DOHH2 (cell line): Measurements from ENCODE around the gene MAST1.
"Not testable (repeated sequence)": the region's sequence is repeated elsewhere in the genome, so short reads cannot be mapped to it uniquely, and the experiment has no call there.

Experiments
- H3F3A ChIP-seq: fragments of 200-600 bp; sonication (generic), shearing (Covaris generic); 2 replicates; pipeline ENCODE4 v1.6.0; 2016; ENCODE audit warnings: antibody characterized with exemption, mild to moderate bottlenecking; ENCODE audit not compliant: control insufficient read depth, insufficient read depth
- H3K27ac ChIP-seq: fragments of 200-600 bp; sonication (generic); 2 replicates; pipeline ENCODE4 v1.5.1; 2014; ENCODE audit warnings: low read depth, mild to moderate bottlenecking, low read length, moderate library complexity
- H3K27me3 ChIP-seq: fragments of 200-600 bp; sonication (generic); 2 replicates; pipeline ENCODE4 v1.6.1; 2014; ENCODE audit warnings: mild to moderate bottlenecking, low read length, mixed read lengths; ENCODE audit not compliant: control insufficient read depth
- H3K36me3 ChIP-seq: fragments of 200-600 bp; sonication (generic); 2 replicates; pipeline ENCODE4 v1.6.1; 2014; ENCODE audit warnings: mild to moderate bottlenecking, low read length, moderate library complexity, mixed read lengths; ENCODE audit not compliant: control insufficient read depth
- H3K4me1 ChIP-seq: fragments of 200-600 bp; sonication (generic); 2 replicates; pipeline ENCODE4 v1.6.1; 2014; ENCODE audit warnings: mild to moderate bottlenecking, low read length, mixed read lengths; ENCODE audit not compliant: control insufficient read depth
- H3K4me2 ChIP-seq: fragments of 200-600 bp; sonication (generic); 2 replicates; pipeline ENCODE4 v1.6.0; 2014; ENCODE audit warnings: mild to moderate bottlenecking, low read length, moderate library complexity
- H3K4me3 ChIP-seq: fragments of 200-600 bp; sonication (generic); 2 replicates; pipeline ENCODE4 v1.5.1; 2014; ENCODE audit warnings: mild to moderate bottlenecking, low read length, mixed read lengths
- H3K79me2 ChIP-seq: fragments of 200-600 bp; sonication (generic); 2 replicates; pipeline ENCODE4 v1.6.1; 2014; ENCODE audit warnings: mild to moderate bottlenecking, low read length, mixed read lengths; ENCODE audit not compliant: control insufficient read depth
- H3K9me2 ChIP-seq: fragments of 200-600 bp; sonication (generic); replicated peaks from 2 replicates; pipeline ENCODE4 v1.6.1; 2014; ENCODE audit warnings: mild to moderate bottlenecking, low read length, mixed read lengths; ENCODE audit not compliant: control insufficient read depth
- H3K9me3 ChIP-seq: fragments of 200-600 bp; sonication (generic); 2 replicates; pipeline ENCODE4 v1.6.1; 2014; ENCODE audit warnings: antibody characterized with exemption, low read length, mixed read lengths; ENCODE audit not compliant: control insufficient read depth, insufficient read depth
- H4K20me1 ChIP-seq: fragments of 200-600 bp; sonication (generic); 2 replicates; pipeline ENCODE4 v1.6.0; 2014; ENCODE audit warnings: low read depth, mild to moderate bottlenecking, antibody characterized with exemption, low read length, moderate library complexity; ENCODE audit not compliant: control insufficient read depth, insufficient read depth
- CTCF ChIP-seq: fragments of 200-600 bp; sonication (generic); IDR thresholded peaks from one replicate; pipeline ENCODE4 v1.5.1; 2014; ENCODE audit warnings: antibody characterized with exemption, mild to moderate bottlenecking, low read depth, low read length; ENCODE audit not compliant: poor library complexity, severe bottlenecking
- EZH2phosphoT487 ChIP-seq: fragments of 200-600 bp; sonication (generic); IDR thresholded peaks from 2 replicates; pipeline ENCODE4 v1.6.1; 2017; ENCODE audit warnings: borderline replicate concordance, mild to moderate bottlenecking, antibody characterized with exemption, low read length, moderate library complexity, mixed read lengths

MAST1 gene

GRCh38 chr19:12913011-12913561 is 74.8 kb downstream of the MAST1 start:
- no peaks in the 10 kb centered on the region for H3K9me2 ChIP-seq
- TF ChIP-seq CTCF (no peak), EZH2phosphoT487 (no peak)
- no peaks in the 10 kb centered on the region for H3K9me3 ChIP-seq
- no peak overlapping the region for H3K27ac ChIP-seq
- H3K4me1 ChIP-seq, result no peaks in the 10 kb centered on the region
- H3K4me3 ChIP-seq, result no peak overlapping the region
- no peak overlapping the region for H3K4me2 ChIP-seq
- no peaks in the 10 kb centered on the region for H4K20me1 ChIP-seq
- no peaks in the 10 kb centered on the region for H3F3A ChIP-seq
- no peaks in the 10 kb centered on the region for H3K79me2 ChIP-seq
- no peaks in the 10 kb centered on the region for H3K27me3 ChIP-seq
- no peaks in the 10 kb centered on the region for H3K36me3 ChIP-seq

- TF ChIP-seq CTCF (no peak), EZH2phosphoT487 (no peak)
- no peaks in the 10 kb centered on the region for H3K9me3 ChIP-seq
- H3K4me3 ChIP-seq, result no peak overlapping the region
- no peak overlapping the region for H3K4me2 ChIP-seq
- no peaks in the 10 kb centered on the region for H3K27me3 ChIP-seq
- peaks cover 5% of the 10 kb centered on the region for H3K4me1 ChIP-seq
- no peaks in the 10 kb centered on the region for H3K9me2 ChIP-seq
- no peaks in the 10 kb centered on the region for H3F3A ChIP-seq
- no peaks in the 10 kb centered on the region for H4K20me1 ChIP-seq
- no peaks in the 10 kb centered on the region for H3K79me2 ChIP-seq
- no peaks in the 10 kb centered on the region for H3K36me3 ChIP-seq
- no peak overlapping the region for H3K27ac ChIP-seq
These were observed 75.8 kb downstream of the MAST1 start for GRCh38 chr19:12913851-12914690.

- H4K20me1 ChIP-seq, H3F3A ChIP-seq, H3K4me2 ChIP-seq, H3K9me2 ChIP-seq, H3K27ac ChIP-seq, H3K79me2 ChIP-seq, H3K4me3 ChIP-seq, H3K27me3 ChIP-seq, H3K4me1 ChIP-seq, H3K9me3 ChIP-seq, H3K36me3 ChIP-seq: not testable (repeated sequence)
These were observed 77.5 kb downstream of the MAST1 start for GRCh38 chr19:12915860-12916259.

GRCh38 chr19:12918253-12918652 is 79.9 kb downstream of the MAST1 start:
- no peak overlapping the region for H3K4me2 ChIP-seq
- TF ChIP-seq CTCF (no peak), EZH2phosphoT487 (no peak)
- H3K79me2 ChIP-seq, result no peaks in the 10 kb centered on the region

More at GRCh38 chr19:12918253-12918652, 79.9 kb downstream of the MAST1 start:
- peaks cover 9% of the 10 kb centered on the region for H3K4me1 ChIP-seq
- peaks cover 11% of the 10 kb centered on the region for H3K36me3 ChIP-seq
- H3K9me2 ChIP-seq, result no peaks in the 10 kb centered on the region
- H4K20me1 ChIP-seq, result no peaks in the 10 kb centered on the region
- H3K27ac ChIP-seq, result no peak overlapping the region
- no peaks in the 10 kb centered on the region for H3K9me3 ChIP-seq
- peaks cover 14% of the 10 kb centered on the region for H3F3A ChIP-seq
- H3K27me3 ChIP-seq, result no peaks in the 10 kb centered on the region
- H3K4me3 ChIP-seq, result no peak overlapping the region
